ENCODE measurements around the gene CYP19A1.

The CYP19A1 gene

GRCh38 chr15:51363383-51363782 is 25.0 kb upstream of the CYP19A1 start:
- Histone ChIP-seq H3K27me3 (ENCODE audit: control insufficient read depth, insufficient read depth, low read length, poor library complexity, severe bottlenecking) (no peaks in the 10 kb centered on the region), H3K36me3 (ENCODE audit: control insufficient read depth, insufficient read depth, low read length) (no peaks in the 10 kb centered on the region), H3K27ac (ENCODE audit: insufficient read depth, low read depth, low read length, poor library complexity, severe bottlenecking) (no peak overlapping the region), H3K9me3 (ENCODE audit: control insufficient read depth, low read length) (no peaks in the 10 kb centered on the region), H3K4me3 (ENCODE audit: insufficient read depth, low read depth, low read length) (no peak overlapping the region), H3K4me1 (ENCODE audit: control insufficient read depth, insufficient read depth, low read length) (peaks cover 4% of the 10 kb centered on the region)
- 60 to 65% methylated on average over 6 to 9 of the region's 9 CpGs for WGBS, 2 experiments

- WGBS, 2 experiments = 95 to 96% methylated on average over 7 of the region's 7 CpGs
These were observed 21.6 kb upstream of the CYP19A1 start for GRCh38 chr15:51359981-51360380.

GRCh38 chr15:51356983-51357382 is 18.6 kb upstream of the CYP19A1 start:
- H3K27ac ChIP-seq (ENCODE audit: insufficient read depth, low read depth, low read length, poor library complexity, severe bottlenecking) = no peak overlapping the region
- no peaks in the 10 kb centered on the region for H3K4me1 ChIP-seq (ENCODE audit: control insufficient read depth, insufficient read depth, low read length)
- no peaks in the 10 kb centered on the region for H3K9me3 ChIP-seq (ENCODE audit: control insufficient read depth, low read length)
- H3K36me3 ChIP-seq (ENCODE audit: control insufficient read depth, insufficient read depth, low read length) = no peaks in the 10 kb centered on the region
- no peaks in the 10 kb centered on the region for H3K27me3 ChIP-seq (ENCODE audit: control insufficient read depth, insufficient read depth, low read length, poor library complexity, severe bottlenecking)
- no peak overlapping the region for H3K4me3 ChIP-seq (ENCODE audit: insufficient read depth, low read depth, low read length)
- 94 to 95% methylated on average over 6 of the region's 6 CpGs for WGBS, 2 experiments

More at GRCh38 chr15:51359981-51360380, 21.6 kb upstream of the CYP19A1 start:
- Histone ChIP-seq H3K27me3 (ENCODE audit: control insufficient read depth, insufficient read depth, low read length, poor library complexity, severe bottlenecking) (no peaks in the 10 kb centered on the region), H3K27ac (ENCODE audit: insufficient read depth, low read depth, low read length, poor library complexity, severe bottlenecking) (no peak overlapping the region), H3K9me3 (ENCODE audit: control insufficient read depth, low read length) (no peaks in the 10 kb centered on the region), H3K36me3 (ENCODE audit: control insufficient read depth, insufficient read depth, low read length) (no peaks in the 10 kb centered on the region), H3K4me1 (ENCODE audit: control insufficient read depth, insufficient read depth, low read length) (no peaks in the 10 kb centered on the region), H3K4me3 (ENCODE audit: insufficient read depth, low read depth, low read length) (no peak overlapping the region)

GRCh38 chr15:51356147-51356546 is 17.8 kb upstream of the CYP19A1 start:
- H3K27me3 ChIP-seq (ENCODE audit: control insufficient read depth, insufficient read depth, low read length, poor library complexity, severe bottlenecking) = no peaks in the 10 kb centered on the region
- WGBS, 2 experiments = 94 to 99% methylated on average over 5 of the region's 5 CpGs
- H3K36me3 ChIP-seq (ENCODE audit: control insufficient read depth, insufficient read depth, low read length) = no peaks in the 10 kb centered on the region
- no peak overlapping the region for H3K4me3 ChIP-seq (ENCODE audit: insufficient read depth, low read depth, low read length)
- H3K27ac ChIP-seq (ENCODE audit: insufficient read depth, low read depth, low read length, poor library complexity, severe bottlenecking) = no peak overlapping the region
- H3K9me3 ChIP-seq (ENCODE audit: control insufficient read depth, low read length) = no peaks in the 10 kb centered on the region
- no peaks in the 10 kb centered on the region for H3K4me1 ChIP-seq (ENCODE audit: control insufficient read depth, insufficient read depth, low read length)

- Histone ChIP-seq H3K4me1 (ENCODE audit: control insufficient read depth, insufficient read depth, low read length) (no peaks in the 10 kb centered on the region), H3K9me3 (ENCODE audit: control insufficient read depth, low read length) (no peaks in the 10 kb centered on the region)
- WGBS, 2 experiments = 92% methylated on average over 1 of the region's 1 CpG
These were observed 16.7 kb upstream of the CYP19A1 start for GRCh38 chr15:51355096-51355495.

GRCh38 chr15:51353976-51354375 is 15.6 kb upstream of the CYP19A1 start:
- Histone ChIP-seq H3K4me1 (ENCODE audit: control insufficient read depth, insufficient read depth, low read length) (no peaks in the 10 kb centered on the region), H3K4me3 (ENCODE audit: insufficient read depth, low read depth, low read length) (no peak overlapping the region), H3K9me3 (ENCODE audit: control insufficient read depth, low read length) (no peaks in the 10 kb centered on the region), H3K27ac (ENCODE audit: insufficient read depth, low read depth, low read length, poor library complexity, severe bottlenecking) (no peak overlapping the region), H3K27me3 (ENCODE audit: control insufficient read depth, insufficient read depth, low read length, poor library complexity, severe bottlenecking) (no peaks in the 10 kb centered on the region), H3K36me3 (ENCODE audit: control insufficient read depth, insufficient read depth, low read length) (no peaks in the 10 kb centered on the region)
- WGBS, 2 experiments = 89 to 93% methylated on average over 2 of the region's 2 CpGs

More at GRCh38 chr15:51355096-51355495, 16.7 kb upstream of the CYP19A1 start:
- Histone ChIP-seq H3K27ac (ENCODE audit: insufficient read depth, low read depth, low read length, poor library complexity, severe bottlenecking) (no peak overlapping the region), H3K4me3 (ENCODE audit: insufficient read depth, low read depth, low read length) (no peak overlapping the region), H3K36me3 (ENCODE audit: control insufficient read depth, insufficient read depth, low read length) (no peaks in the 10 kb centered on the region), H3K27me3 (ENCODE audit: control insufficient read depth, insufficient read depth, low read length, poor library complexity, severe bottlenecking) (no peaks in the 10 kb centered on the region)

GRCh38 chr15:51350723-51351122 is 12.3 kb upstream of the CYP19A1 start:
- no peak overlapping the region for H3K4me3 ChIP-seq (ENCODE audit: insufficient read depth, low read depth, low read length)
- no peaks in the 10 kb centered on the region for H3K9me3 ChIP-seq (ENCODE audit: control insufficient read depth, low read length)
- H3K4me1 ChIP-seq (ENCODE audit: control insufficient read depth, insufficient read depth, low read length) = no peaks in the 10 kb centered on the region
- peaks cover 3% of the 10 kb centered on the region for H3K27me3 ChIP-seq (ENCODE audit: control insufficient read depth, insufficient read depth, low read length, poor library complexity, severe bottlenecking)
- WGBS, 2 experiments = 94 to 100% methylated on average over 1 to 3 of the region's 3 CpGs
- no peaks in the 10 kb centered on the region for H3K36me3 ChIP-seq (ENCODE audit: control insufficient read depth, insufficient read depth, low read length)
- no peak overlapping the region for H3K27ac ChIP-seq (ENCODE audit: insufficient read depth, low read depth, low read length, poor library complexity, severe bottlenecking)

- H3K4me3 ChIP-seq (ENCODE audit: insufficient read depth, low read depth, low read length) = no peak overlapping the region
- H3K9me3 ChIP-seq (ENCODE audit: control insufficient read depth, low read length) = no peaks in the 10 kb centered on the region
- WGBS, 2 experiments = 84 to 91% methylated on average over 4 of the region's 4 CpGs
These were observed 10.9 kb upstream of the CYP19A1 start for GRCh38 chr15:51349156-51349844.

GRCh38 chr15:51348688-51349087 is 10.3 kb upstream of the CYP19A1 start:
- H3K9me3 ChIP-seq (ENCODE audit: control insufficient read depth, low read length) = no peaks in the 10 kb centered on the region
- WGBS, 2 experiments = 92 to 96% methylated on average over 5 of the region's 5 CpGs

More at GRCh38 chr15:51349156-51349844, 10.9 kb upstream of the CYP19A1 start:
- Histone ChIP-seq H3K27me3 (ENCODE audit: control insufficient read depth, insufficient read depth, low read length, poor library complexity, severe bottlenecking) (peaks cover 3% of the 10 kb centered on the region), H3K36me3 (ENCODE audit: control insufficient read depth, insufficient read depth, low read length) (no peaks in the 10 kb centered on the region), H3K4me1 (ENCODE audit: control insufficient read depth, insufficient read depth, low read length) (no peaks in the 10 kb centered on the region), H3K27ac (ENCODE audit: insufficient read depth, low read depth, low read length, poor library complexity, severe bottlenecking) (no peak overlapping the region)

GRCh38 chr15:51346136-51346535 is 7.7 kb upstream of the CYP19A1 start:
- no peak overlapping the region for H3K4me3 ChIP-seq (ENCODE audit: insufficient read depth, low read depth, low read length)
- H3K4me1 ChIP-seq (ENCODE audit: control insufficient read depth, insufficient read depth, low read length) = no peaks in the 10 kb centered on the region
- H3K27ac ChIP-seq (ENCODE audit: insufficient read depth, low read depth, low read length, poor library complexity, severe bottlenecking) = no peak overlapping the region
- H3K36me3 ChIP-seq (ENCODE audit: control insufficient read depth, insufficient read depth, low read length) = no peaks in the 10 kb centered on the region
- WGBS, 2 experiments = 80 to 100% methylated on average over 1 to 2 of the region's 3 CpGs
- no peaks in the 10 kb centered on the region for H3K9me3 ChIP-seq (ENCODE audit: control insufficient read depth, low read length)
- peaks cover 32% of the 10 kb centered on the region for H3K27me3 ChIP-seq (ENCODE audit: control insufficient read depth, insufficient read depth, low read length, poor library complexity, severe bottlenecking)

More at GRCh38 chr15:51348688-51349087, 10.3 kb upstream of the CYP19A1 start:
- Histone ChIP-seq H3K27ac (ENCODE audit: insufficient read depth, low read depth, low read length, poor library complexity, severe bottlenecking) (no peak overlapping the region), H3K27me3 (ENCODE audit: control insufficient read depth, insufficient read depth, low read length, poor library complexity, severe bottlenecking) (peaks cover 6% of the 10 kb centered on the region), H3K4me3 (ENCODE audit: insufficient read depth, low read depth, low read length) (no peak overlapping the region), H3K36me3 (ENCODE audit: control insufficient read depth, insufficient read depth, low read length) (no peaks in the 10 kb centered on the region), H3K4me1 (ENCODE audit: control insufficient read depth, insufficient read depth, low read length) (no peaks in the 10 kb centered on the region)
